BE2C (cell line): ENCODE measurements around the gene SLC44A1.
A peak's percentile ranks its signal among the peaks of the same experiment; 100 is the strongest.

Source experiments
- DNase-seq: peaks from one replicate; pipeline ENCODE4 v3.0.0-alpha.2; 2020
- H3K27me3 ChIP-seq: fragments of 250-450 bp; sonication (Bioruptor Pico); 2 replicates; pipeline ENCODE4 v1.5.1; 2020; ENCODE audit warnings: mild to moderate bottlenecking
- H3K36me3 ChIP-seq: fragments of 250-450 bp; sonication (Bioruptor Pico); 2 replicates; pipeline ENCODE4 v1.5.1; 2020; ENCODE audit warnings: mild to moderate bottlenecking
- H3K4me1 ChIP-seq: fragments of 250-450 bp; sonication (Bioruptor Pico); 2 replicates; pipeline ENCODE4 v1.5.1; 2020
- H3K4me3 ChIP-seq: 2 replicates; pipeline ENCODE4 v1.5.1; 2011; ENCODE audit warnings: low read depth, low read length
- H3K9me3 ChIP-seq: fragments of 250-450 bp; sonication (Bioruptor Pico); 2 replicates; pipeline ENCODE4 v1.5.1; 2020
- TF ChIP-seq, protein P1 (sequence below): IDR thresholded peaks from 2 replicates; pipeline ENCODE4 v1.5.1; 2012; ENCODE audit warnings: mild to moderate bottlenecking, low read depth, low read length

Gene SLC44A1

DNA sequence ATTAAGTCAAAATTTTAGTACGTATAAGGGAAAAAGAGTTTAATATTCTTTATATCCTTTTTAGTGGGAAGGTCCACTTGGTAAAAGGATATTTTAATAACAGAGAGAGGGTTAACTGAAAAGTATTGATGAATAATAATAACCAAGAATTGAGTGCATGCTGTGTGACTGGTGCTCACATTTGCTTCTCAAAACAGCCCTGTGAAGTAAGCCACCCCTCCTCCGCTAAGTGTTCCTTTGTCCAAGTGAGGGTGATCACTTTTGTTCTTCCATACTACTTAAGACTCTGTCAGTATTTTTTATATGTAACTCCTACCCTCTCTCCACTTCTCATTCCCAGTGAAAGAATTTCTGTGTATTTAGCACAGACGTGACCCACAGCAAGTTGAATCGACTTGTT is 51.5 kb downstream of the SLC44A1 start:
- TF ChIP-seq, protein P1, sequence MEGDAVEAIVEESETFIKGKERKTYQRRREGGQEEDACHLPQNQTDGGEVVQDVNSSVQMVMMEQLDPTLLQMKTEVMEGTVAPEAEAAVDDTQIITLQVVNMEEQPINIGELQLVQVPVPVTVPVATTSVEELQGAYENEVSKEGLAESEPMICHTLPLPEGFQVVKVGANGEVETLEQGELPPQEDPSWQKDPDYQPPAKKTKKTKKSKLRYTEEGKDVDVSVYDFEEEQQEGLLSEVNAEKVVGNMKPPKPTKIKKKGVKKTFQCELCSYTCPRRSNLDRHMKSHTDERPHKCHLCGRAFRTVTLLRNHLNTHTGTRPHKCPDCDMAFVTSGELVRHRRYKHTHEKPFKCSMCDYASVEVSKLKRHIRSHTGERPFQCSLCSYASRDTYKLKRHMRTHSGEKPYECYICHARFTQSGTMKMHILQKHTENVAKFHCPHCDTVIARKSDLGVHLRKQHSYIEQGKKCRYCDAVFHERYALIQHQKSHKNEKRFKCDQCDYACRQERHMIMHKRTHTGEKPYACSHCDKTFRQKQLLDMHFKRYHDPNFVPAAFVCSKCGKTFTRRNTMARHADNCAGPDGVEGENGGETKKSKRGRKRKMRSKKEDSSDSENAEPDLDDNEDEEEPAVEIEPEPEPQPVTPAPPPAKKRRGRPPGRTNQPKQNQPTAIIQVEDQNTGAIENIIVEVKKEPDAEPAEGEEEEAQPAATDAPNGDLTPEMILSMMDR: no peak
- H3K9me3 ChIP-seq: no peaks in the 10 kb centered on the region
- H3K27me3 ChIP-seq: no peaks in the 10 kb centered on the region
- no peak overlapping the region for H3K4me3 ChIP-seq
- no peak for DNase-seq
- H3K4me1 ChIP-seq: peaks cover 4% of the 10 kb centered on the region; the same call in 1 of the 2 replicates
- H3K36me3 ChIP-seq: no peaks in the 10 kb centered on the region

DNA sequence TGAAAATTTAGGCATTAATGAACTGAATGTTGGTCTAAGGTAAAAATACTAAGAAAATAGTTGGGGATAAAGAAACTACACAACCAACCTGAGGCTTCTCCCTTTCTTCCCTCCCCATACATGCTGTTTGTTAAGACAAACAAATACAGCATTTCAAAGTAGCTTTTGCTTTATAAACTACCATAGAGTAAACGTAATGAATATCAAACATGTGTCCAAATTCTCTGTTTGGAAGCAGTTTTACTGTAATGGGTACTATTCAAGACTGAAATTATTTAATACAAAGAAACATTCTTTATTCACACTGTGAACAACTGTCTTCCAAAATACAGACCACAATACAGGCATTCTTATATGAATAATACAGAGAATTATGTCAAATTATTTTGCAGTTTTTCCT is 52.0 kb downstream of the SLC44A1 start:
- Histone ChIP-seq H3K4me3 (no peak overlapping the region), H3K9me3 (no peaks in the 10 kb centered on the region), H3K4me1 (peaks cover 4% of the 10 kb centered on the region; the same call in 1 of the 2 replicates), H3K36me3 (no peaks in the 10 kb centered on the region), H3K27me3 (no peaks in the 10 kb centered on the region)
- TF ChIP-seq, protein P1: no peak
- no peak for DNase-seq

DNA sequence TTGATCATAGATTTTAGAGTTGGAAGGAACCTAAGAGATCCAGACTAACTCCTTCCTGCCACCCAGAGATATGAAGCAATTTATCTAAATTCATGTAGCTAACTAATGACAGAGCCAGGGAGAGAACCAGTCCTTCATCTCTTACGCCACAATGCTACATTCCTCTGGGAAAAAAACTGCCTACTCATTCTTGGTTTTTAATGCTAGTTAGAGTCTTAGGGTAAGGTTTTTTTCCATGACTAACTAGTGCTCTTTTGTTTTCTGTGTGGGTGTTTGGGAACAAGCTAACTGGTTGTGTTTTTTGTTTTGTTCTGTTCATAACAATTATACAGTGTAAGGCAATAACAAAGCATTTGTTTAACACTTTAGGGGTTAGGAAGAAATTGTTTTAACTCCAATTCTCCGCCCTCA is 52.4 kb downstream of the SLC44A1 start:
- no peaks in the 10 kb centered on the region for H3K36me3 ChIP-seq
- no peak overlapping the region for H3K4me3 ChIP-seq
- H3K9me3 ChIP-seq: no peaks in the 10 kb centered on the region
- H3K27me3 ChIP-seq: no peaks in the 10 kb centered on the region
- TF ChIP-seq, protein P1: no peak
- no peak for DNase-seq
- H3K4me1 ChIP-seq: peaks cover 4% of the 10 kb centered on the region; the same call in 1 of the 2 replicates

DNA sequence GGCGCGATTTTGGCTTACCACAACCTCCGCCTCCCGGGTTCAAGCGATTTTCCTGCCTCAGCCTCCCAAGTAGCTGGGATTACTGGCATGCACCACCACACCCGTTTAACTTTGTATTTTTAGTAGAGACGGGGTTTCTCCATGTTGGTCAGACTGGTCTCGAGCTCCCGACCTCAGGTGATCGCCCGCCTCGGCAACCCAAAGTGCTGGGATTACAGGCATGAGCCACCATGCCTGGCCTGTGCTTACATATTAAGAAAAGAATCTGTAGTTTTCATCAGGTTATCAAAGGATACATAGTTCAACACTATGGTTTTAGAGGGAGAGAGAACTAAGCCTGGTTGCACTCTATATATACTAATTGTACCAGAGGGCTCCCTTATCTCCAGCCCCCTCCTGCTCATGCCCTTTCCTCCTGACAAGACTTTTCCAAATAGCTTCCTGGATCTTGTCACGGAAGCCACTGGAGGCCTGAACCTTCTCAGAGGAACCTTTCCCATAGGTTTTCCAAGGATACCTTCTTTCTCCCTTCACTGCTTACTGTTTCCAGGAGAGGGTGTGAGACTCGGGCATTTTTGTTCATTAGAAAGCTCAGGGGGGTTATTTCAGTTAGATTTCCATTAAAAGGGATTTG is 53.1 kb downstream of the SLC44A1 start:
- Histone ChIP-seq H3K4me3 (no peak overlapping the region), H3K27me3 (no peaks in the 10 kb centered on the region)
- TF ChIP-seq, protein P1: no peak

DNA sequence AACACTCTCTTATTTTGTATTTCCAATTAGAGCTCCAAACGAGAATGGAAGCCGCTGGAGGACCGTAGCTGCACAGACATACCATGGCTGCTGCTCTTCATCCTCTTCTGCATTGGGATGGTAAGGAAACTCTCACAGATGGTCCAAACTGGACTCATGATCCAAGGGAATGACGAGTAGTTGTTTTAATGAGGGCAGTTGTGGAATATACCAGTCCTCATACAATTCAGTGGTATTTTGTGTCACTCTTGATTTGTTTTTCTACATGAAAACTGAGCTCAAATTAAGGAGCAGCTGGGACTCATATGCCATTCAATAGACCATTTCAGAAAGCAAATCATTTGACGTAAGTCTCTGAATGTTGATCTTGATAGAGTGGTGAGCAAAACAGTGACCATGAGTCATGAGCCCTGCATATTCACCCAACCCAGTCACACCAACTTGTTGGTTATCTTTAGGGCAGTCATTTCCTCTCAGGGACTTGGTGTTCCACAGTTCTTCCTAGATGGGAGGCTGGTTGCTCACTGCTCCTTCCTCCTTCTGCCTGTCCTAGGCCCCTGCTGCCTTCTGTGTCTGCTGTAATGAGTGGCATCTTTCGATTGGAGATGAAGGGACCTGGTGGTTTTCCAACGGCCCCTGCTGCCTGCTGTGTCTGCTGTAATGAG is 54.9 kb downstream of the SLC44A1 start:
- H3K9me3 ChIP-seq: no peaks in the 10 kb centered on the region
- H3K27me3 ChIP-seq: no peaks in the 10 kb centered on the region
- DNase-seq: peak; percentile 11
- no peak overlapping the region for H3K4me3 ChIP-seq
- no peaks in the 10 kb centered on the region for H3K36me3 ChIP-seq
- H3K4me1 ChIP-seq: peaks cover 4% of the 10 kb centered on the region; the same call in 1 of the 2 replicates
- TF ChIP-seq, protein P1: no peak

More for the DNA sequence above, 53.1 kb downstream of the SLC44A1 start:
- no peaks in the 10 kb centered on the region for H3K36me3 ChIP-seq
- peaks cover 4% of the 10 kb centered on the region; the same call in 1 of the 2 replicates for H3K4me1 ChIP-seq
- DNase-seq: no peak
- no peaks in the 10 kb centered on the region for H3K9me3 ChIP-seq

DNA sequence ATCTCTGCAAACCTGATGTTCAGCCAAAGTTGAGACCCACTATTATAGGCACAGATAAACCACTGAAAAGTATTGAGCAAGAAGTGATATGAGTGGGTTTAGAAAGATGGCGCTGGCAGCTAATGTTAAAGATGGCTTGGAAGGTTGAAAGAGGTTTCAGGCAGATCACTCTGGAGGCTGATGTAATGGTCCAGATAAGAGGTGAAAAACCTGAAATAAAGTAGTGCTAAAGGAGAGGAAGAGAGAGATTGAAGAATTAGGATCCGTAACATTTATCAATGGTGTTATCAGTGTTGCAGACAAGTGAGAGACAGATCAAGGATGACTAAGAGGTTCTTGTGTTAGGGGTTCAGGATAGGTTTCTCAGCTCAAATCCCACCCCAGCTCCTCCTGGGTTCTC is 58.3 kb downstream of the SLC44A1 start:
- peaks cover 4% of the 10 kb centered on the region; the same call in 1 of the 2 replicates for H3K4me1 ChIP-seq
- H3K27me3 ChIP-seq: no peaks in the 10 kb centered on the region
- TF ChIP-seq, protein P1: no peak
- H3K4me3 ChIP-seq: no peak overlapping the region
- DNase-seq: no peak
- no peaks in the 10 kb centered on the region for H3K9me3 ChIP-seq
- H3K36me3 ChIP-seq: no peaks in the 10 kb centered on the region
